Fibroblast of lung (primary cell): ENCODE results near the gene CLN6. TPM values are rescaled to one million over a fixed set of nuclear protein-coding genes. Genes with fewer than 3 reads are reported as not detected.

Experiments
- DNase-seq, 2 donors: peaks; one replicate each; pipeline versions ENCODE4 v3.0.0 to v3.0.0-alpha.2; 2010; ENCODE audit warnings: low read depth in 2 of 2
- H2AFZ ChIP-seq: 2 replicates; pipeline ENCODE4 v1.5.1; 2012; ENCODE audit warnings: low read length, control low read depth, inconsistent platforms
- H3K27ac ChIP-seq: 2 replicates; pipeline ENCODE4 v1.5.1; 2011; ENCODE audit warnings: low read length, control low read depth; ENCODE audit not compliant: insufficient read depth
- H3K27me3 ChIP-seq: 2 replicates; pipeline ENCODE4 v1.5.1; 2011; ENCODE audit warnings: mild to moderate bottlenecking, low read length; ENCODE audit not compliant: control insufficient read depth, insufficient read depth
- H3K36me3 ChIP-seq: 2 replicates; pipeline ENCODE4 v1.5.1; 2011; ENCODE audit warnings: low read length; ENCODE audit not compliant: control insufficient read depth, insufficient read depth
- H3K4me1 ChIP-seq: 2 replicates; pipeline ENCODE4 v1.5.1; 2011; ENCODE audit warnings: low read length; ENCODE audit not compliant: control insufficient read depth, insufficient read depth; ENCODE audit errors: extremely low read depth
- H3K4me2 ChIP-seq: 2 replicates; pipeline ENCODE4 v1.5.1; 2011; ENCODE audit warnings: low read length, control low read depth; ENCODE audit not compliant: insufficient read depth; ENCODE audit errors: extremely low read depth
- H3K4me3 ChIP-seq, 4 experiments: fragments of 200-600 bp in 1 of 4; sonication (generic) in 1 of 4; replicated peaks in 1 of 4; 2 replicates each; pipeline ENCODE4 v1.5.1; 2011 to 2016; ENCODE audit warnings: low read length in 4 of 4, low read depth in 3 of 4, mild to moderate bottlenecking in 3 of 4, control low read depth in 2 of 4, inconsistent platforms in 1 of 4, mixed read lengths in 1 of 4; ENCODE audit not compliant: insufficient read depth in 1 of 4; ENCODE audit errors: control extremely low read depth in 1 of 4
- H3K79me2 ChIP-seq: 2 replicates; pipeline ENCODE4 v1.5.1; 2012; ENCODE audit warnings: mild to moderate bottlenecking, low read length, inconsistent platforms; ENCODE audit not compliant: control insufficient read depth, insufficient read depth
- H3K9ac ChIP-seq: 2 replicates; pipeline ENCODE4 v1.5.1; 2011; ENCODE audit warnings: mild to moderate bottlenecking, low read length, control low read depth; ENCODE audit not compliant: insufficient read depth
- H3K9me3 ChIP-seq: 2 replicates; pipeline ENCODE4 v1.5.1; 2012; ENCODE audit warnings: low read depth, low read length; ENCODE audit not compliant: control insufficient read depth, insufficient read depth
- H4K20me1 ChIP-seq: 2 replicates; pipeline ENCODE4 v1.5.1; 2011; ENCODE audit warnings: low read length; ENCODE audit not compliant: control insufficient read depth, insufficient read depth; ENCODE audit errors: extremely low read depth
- EZH2 ChIP-seq: IDR thresholded peaks from 2 replicates; pipeline ENCODE4 v1.5.1; 2012; ENCODE audit warnings: low read length, control low read depth, mild to moderate bottlenecking; ENCODE audit errors: missing control alignments
- polyA plus RNA-seq, 2 donors: library from polyadenylated mRNA; depleted of rRNA in 1 of 2; stranded (reverse) in 1 of 2; unstranded in 1 of 2; fragments of >200 nt; gene quantifications; 2 replicates each; pipeline ENCODE4 v1.2.1, GENCODE V29; 2011 to 2012; ENCODE audit warnings: missing spikeins in 1 of 2
- total RNA-seq: library from RNA; depleted of rRNA; stranded (reverse); fragments of >200 nt; gene quantifications from 2 replicates; pipeline ENCODE4 v1.2.1, GENCODE V29; 2014
- TF ChIP-seq, protein P1 (sequence below), 2 donors: IDR thresholded peaks in 1 of 2; conservative IDR thresholded peaks in 1 of 2; 1 replicate in 1 of 2; 2 replicates in 1 of 2; pipeline ENCODE4 v1.5.1; 2011 to 2012; ENCODE audit warnings: low read length in 2 of 2, control low read depth in 1 of 2, inconsistent platforms in 1 of 2, low read depth in 1 of 2, mild to moderate bottlenecking in 1 of 2

CLN6 gene
- total and polyA plus RNA-seq, 2 donors (not counting 1 experiment from before 2014, with no cell fraction given), result 5.6 to 16.1 TPM

DNA sequence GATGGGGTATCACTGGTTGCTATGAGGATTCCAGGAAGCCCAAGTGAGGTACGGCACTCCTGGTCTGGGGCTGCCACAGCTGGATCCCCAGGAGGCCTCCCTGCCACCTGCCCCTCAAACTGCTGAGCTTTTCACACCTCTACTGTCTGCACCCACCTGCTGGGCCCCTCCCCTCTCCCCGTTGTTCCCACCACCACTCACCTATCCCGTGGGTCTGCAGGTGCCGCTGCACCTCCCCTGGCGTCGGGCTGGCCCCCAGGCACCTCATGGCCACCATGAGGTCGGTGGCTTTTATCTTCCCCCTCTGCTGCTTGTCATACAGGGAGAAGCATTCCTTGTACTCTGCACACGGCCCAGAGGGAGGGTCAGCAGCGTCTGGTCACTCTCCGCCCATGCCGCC is 30.2 kb downstream of the CLN6 start:
- H2AFZ ChIP-seq, result no peak overlapping the region
- H3K27me3 ChIP-seq, result no peaks in the 10 kb centered on the region
- no peak for DNase-seq
- H3K4me2 ChIP-seq, result no peak overlapping the region
- H4K20me1 ChIP-seq, result no peaks in the 10 kb centered on the region
- H3K27ac ChIP-seq, result no peak overlapping the region
- peaks cover 3% of the 10 kb centered on the region for H3K36me3 ChIP-seq
- no peak for TF ChIP-seq EZH2
- TF ChIP-seq, protein P1, sequence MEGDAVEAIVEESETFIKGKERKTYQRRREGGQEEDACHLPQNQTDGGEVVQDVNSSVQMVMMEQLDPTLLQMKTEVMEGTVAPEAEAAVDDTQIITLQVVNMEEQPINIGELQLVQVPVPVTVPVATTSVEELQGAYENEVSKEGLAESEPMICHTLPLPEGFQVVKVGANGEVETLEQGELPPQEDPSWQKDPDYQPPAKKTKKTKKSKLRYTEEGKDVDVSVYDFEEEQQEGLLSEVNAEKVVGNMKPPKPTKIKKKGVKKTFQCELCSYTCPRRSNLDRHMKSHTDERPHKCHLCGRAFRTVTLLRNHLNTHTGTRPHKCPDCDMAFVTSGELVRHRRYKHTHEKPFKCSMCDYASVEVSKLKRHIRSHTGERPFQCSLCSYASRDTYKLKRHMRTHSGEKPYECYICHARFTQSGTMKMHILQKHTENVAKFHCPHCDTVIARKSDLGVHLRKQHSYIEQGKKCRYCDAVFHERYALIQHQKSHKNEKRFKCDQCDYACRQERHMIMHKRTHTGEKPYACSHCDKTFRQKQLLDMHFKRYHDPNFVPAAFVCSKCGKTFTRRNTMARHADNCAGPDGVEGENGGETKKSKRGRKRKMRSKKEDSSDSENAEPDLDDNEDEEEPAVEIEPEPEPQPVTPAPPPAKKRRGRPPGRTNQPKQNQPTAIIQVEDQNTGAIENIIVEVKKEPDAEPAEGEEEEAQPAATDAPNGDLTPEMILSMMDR (conservative IDR thresholded peaks at IDR 0.05 in 1 of 2, IDR thresholded peaks at IDR 0.05 in 1 of 2; ENCODE audit: low read depth in 1 of 2, low read length in 2 of 2), result no peak
- no peaks in the 10 kb centered on the region for H3K9me3 ChIP-seq
- H3K4me3 ChIP-seq, result no peak overlapping the region
- no peak overlapping the region for H3K9ac ChIP-seq
- H3K79me2 ChIP-seq, result no peaks in the 10 kb centered on the region
- no peaks in the 10 kb centered on the region for H3K4me1 ChIP-seq

DNA sequence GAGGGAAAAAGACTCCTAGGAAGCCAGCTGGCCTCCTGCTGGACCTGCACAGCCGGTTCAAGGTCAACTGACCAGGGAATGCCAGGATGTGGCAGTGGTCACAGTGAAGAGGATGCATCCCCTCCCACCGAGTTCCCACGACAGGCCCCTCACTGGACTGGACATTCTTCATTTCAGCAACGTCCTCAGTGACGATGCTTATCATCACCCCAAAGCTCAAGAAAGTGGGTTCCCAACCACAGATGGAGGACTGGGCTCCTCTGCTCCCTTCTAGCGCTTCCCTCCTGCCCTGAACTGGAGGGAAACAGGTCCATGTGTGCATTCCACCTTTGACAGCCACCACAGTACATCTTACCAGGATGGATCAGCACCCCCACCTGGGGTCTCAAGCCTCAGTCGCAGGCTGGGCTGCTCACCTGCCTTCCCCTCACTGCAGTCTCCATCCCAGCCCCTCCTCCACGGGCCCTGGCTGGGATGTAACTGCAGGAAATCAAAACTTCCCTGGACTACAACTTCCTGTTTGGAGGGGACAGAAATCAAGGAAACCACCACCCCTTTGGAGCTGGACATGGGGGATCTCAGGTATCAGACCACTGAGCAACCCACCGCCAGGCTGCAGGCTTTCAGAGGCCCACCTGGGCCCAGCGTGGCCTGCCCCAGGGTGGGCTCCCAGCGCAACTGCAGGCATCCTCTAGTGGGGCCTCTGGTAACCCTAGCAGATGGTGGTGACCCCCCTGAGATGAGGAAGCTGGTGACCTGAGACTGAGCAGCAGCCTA is 31.7 kb downstream of the CLN6 start:
- H3K9ac ChIP-seq, result no peak overlapping the region
- H3K9me3 ChIP-seq, result no peaks in the 10 kb centered on the region
- no peaks in the 10 kb centered on the region for H3K27me3 ChIP-seq
- no peak overlapping the region for H3K27ac ChIP-seq
- DNase-seq, result no peak
- no peak overlapping the region for H3K4me3 ChIP-seq
- H3K36me3 ChIP-seq, result peaks cover 3% of the 10 kb centered on the region
- TF ChIP-seq, protein P1 (conservative IDR thresholded peaks at IDR 0.05 in 1 of 2, IDR thresholded peaks at IDR 0.05 in 1 of 2; ENCODE audit: low read depth in 1 of 2, low read length in 2 of 2), result no peak
- no peak for TF ChIP-seq EZH2
- H3K4me1 ChIP-seq, result no peaks in the 10 kb centered on the region
- no peak overlapping the region for H2AFZ ChIP-seq
- no peaks in the 10 kb centered on the region for H3K79me2 ChIP-seq
- no peaks in the 10 kb centered on the region for H4K20me1 ChIP-seq
- H3K4me2 ChIP-seq, result no peak overlapping the region

DNA sequence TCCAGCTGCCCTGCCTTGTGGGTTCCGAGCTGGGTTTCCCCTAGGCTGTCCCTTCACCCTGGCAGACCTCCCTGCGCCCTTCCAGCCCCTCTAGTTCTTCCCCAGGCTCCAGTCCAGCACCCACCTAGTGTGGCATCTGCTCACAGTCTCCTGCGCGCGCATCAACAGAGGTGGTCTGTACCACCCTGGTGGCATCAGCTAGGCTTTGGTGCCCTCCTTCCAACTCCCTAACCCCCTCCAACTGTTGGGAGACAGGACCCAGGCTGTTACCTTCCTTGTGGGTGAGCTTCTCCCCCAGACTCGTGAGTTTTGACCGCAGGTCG is 32.4 kb downstream of the CLN6 start:
- no peak overlapping the region for H3K4me2 ChIP-seq
- H3K79me2 ChIP-seq, result no peaks in the 10 kb centered on the region
- no peak overlapping the region for H3K9ac ChIP-seq
- no peaks in the 10 kb centered on the region for H3K9me3 ChIP-seq
- no peak overlapping the region for H3K27ac ChIP-seq
- H2AFZ ChIP-seq, result no peak overlapping the region
- no peaks in the 10 kb centered on the region for H3K27me3 ChIP-seq
- no peak for TF ChIP-seq EZH2
- TF ChIP-seq, protein P1 (conservative IDR thresholded peaks at IDR 0.05 in 1 of 2, IDR thresholded peaks at IDR 0.05 in 1 of 2; ENCODE audit: low read depth in 1 of 2, low read length in 2 of 2), result no peak
- no peaks in the 10 kb centered on the region for H3K4me1 ChIP-seq
- H3K36me3 ChIP-seq, result peaks cover 8% of the 10 kb centered on the region
- no peaks in the 10 kb centered on the region for H4K20me1 ChIP-seq
- H3K4me3 ChIP-seq, result no peak overlapping the region
- no peak for DNase-seq
